ENCODE data around the gene HOXB8.

Gene HOXB8

GRCh38 chr17:48627118-48627597, 12.1 kb upstream of the HOXB8 start:
- Histone ChIP-seq H4K12ac (ENCODE audit: low read depth, low read length) (no peak overlapping the region), H3K79me2 (ENCODE audit: control insufficient read depth, insufficient read depth, low read length, poor library complexity) (no peaks in the 10 kb centered on the region), H3K79me1 (ENCODE audit: low read length) (no peaks in the 10 kb centered on the region), H3K4me3 (ENCODE audit: low read depth, low read length) (no peak overlapping the region), H2BK12ac (ENCODE audit: low read length) (no peak overlapping the region), H3K4ac (ENCODE audit: low read depth, low read length) (no peak overlapping the region), H4K8ac (ENCODE audit: low read depth, low read length) (no peak overlapping the region), H4K91ac (ENCODE audit: low read depth, low read length) (no peak overlapping the region), H3K27me3 (ENCODE audit: insufficient read depth, low read length) (peaks cover 95% of the 10 kb centered on the region), H3K36me3 (ENCODE audit: control insufficient read depth in 1 of 2, insufficient read depth in 2 of 2, low read length in 2 of 2) (no peaks in the 10 kb centered on the region), H3K9ac (ENCODE audit: low read length) (no peak overlapping the region), H3K23ac (ENCODE audit: low read length) (no peak overlapping the region), H3K14ac (ENCODE audit: low read length) (no peak overlapping the region), H3K27ac (ENCODE audit: low read depth, low read length) (no peak overlapping the region), H2AK5ac (ENCODE audit: low read length) (no peak overlapping the region), H2BK5ac (ENCODE audit: low read depth, low read length, poor library complexity) (no peak overlapping the region), H3K4me2 (ENCODE audit: low read length) (no peak overlapping the region), H3K4me1 (ENCODE audit: control insufficient read depth in 1 of 2, insufficient read depth in 2 of 2, low read length in 2 of 2) (peaks cover 8 to 16% of the 10 kb centered on the region in 2 experiments), H2BK120ac (ENCODE audit: insufficient read depth, low read length, poor library complexity) (no peak overlapping the region), H3K18ac (ENCODE audit: low read length) (no peak overlapping the region), H2AFZ (ENCODE audit: insufficient read depth, low read length, poor library complexity) (no peak overlapping the region), H3K9me3 (ENCODE audit: insufficient read depth, low read depth, low read length) (peaks cover 7% of the 10 kb centered on the region)
- WGBS (ENCODE audit: extremely low coverage, insufficient coverage, insufficient read length), result no CpG with 5 or more reads among the region's 5 CpGs
- DNase-seq, result no peak

DNA sequence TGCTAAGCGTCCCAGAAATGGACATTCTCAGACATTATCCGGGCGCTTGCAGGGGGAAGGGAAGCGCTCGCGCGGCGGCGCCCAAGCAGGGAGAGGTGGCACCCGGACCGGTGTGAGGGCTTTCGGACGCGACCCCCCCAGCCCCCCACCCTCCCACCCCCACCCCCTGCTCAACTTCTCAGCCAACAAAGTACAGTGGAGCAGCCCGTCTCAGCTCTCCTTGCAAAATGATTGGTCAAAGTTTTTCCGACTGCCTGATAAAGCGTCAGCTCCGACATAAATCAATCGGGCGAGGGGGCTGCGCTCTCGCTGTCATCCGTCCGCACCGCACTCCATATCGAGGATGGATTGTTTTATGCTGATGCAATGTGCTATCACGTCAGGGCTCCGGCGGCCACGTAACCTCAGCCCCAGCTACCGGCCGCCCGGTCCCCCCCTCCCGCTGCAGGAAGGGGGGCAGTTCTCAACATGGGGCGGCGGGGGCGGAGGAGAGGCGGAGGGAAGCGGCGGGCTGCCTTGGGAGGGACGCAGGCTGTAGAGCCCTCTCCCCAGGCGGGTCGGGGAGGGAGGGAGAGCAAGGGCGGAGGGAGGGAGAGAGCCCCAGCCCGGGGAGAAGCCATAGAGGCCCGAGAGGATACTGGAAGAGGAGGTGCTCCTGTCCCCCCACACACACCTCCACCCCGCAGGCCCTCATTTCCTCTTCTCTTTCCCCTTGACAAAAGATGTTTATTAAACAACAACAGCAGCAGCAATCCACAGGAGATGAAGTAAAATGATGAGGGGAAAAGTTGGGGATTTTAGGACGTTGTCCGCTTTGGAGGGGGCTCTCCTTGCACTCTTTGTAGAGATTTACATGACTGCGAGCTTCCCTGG, 11.4 kb upstream of the HOXB8 start, which contains the start of gene HOXB9:
TSS of gene HOXB9 (minus strand) at position 114 of the 873 bp plus-strand sequence. CDS start at position 25, 89 bp downstream.
- Histone ChIP-seq H4K12ac (ENCODE audit: low read depth, low read length) (no peak within 1 kb of the TSS), H4K91ac (ENCODE audit: low read depth, low read length) (no peak within 1 kb of the TSS), H3K18ac (ENCODE audit: low read length) (no peak within 1 kb of the TSS), H2AFZ (ENCODE audit: insufficient read depth, low read length, poor library complexity) (peak within 1 kb of the TSS; percentile 69), H3K4me2 (ENCODE audit: low read length) (peak within 1 kb of the TSS; percentile 83), H3K79me1 (ENCODE audit: low read length) (no peaks in the 10 kb centered on the region), H2AK5ac (ENCODE audit: low read length) (no peak within 1 kb of the TSS), H3K9ac (ENCODE audit: low read length) (no peak within 1 kb of the TSS), H3K9me3 (ENCODE audit: insufficient read depth, low read depth, low read length) (peaks cover 9% of the 10 kb centered on the region), H3K23ac (ENCODE audit: low read length) (no peak within 1 kb of the TSS), H2BK120ac (ENCODE audit: insufficient read depth, low read length, poor library complexity) (no peak within 1 kb of the TSS), H3K79me2 (ENCODE audit: control insufficient read depth, insufficient read depth, low read length, poor library complexity) (no peaks in the 10 kb centered on the region), H3K36me3 (ENCODE audit: control insufficient read depth in 1 of 2, insufficient read depth in 2 of 2, low read length in 2 of 2) (no peaks in the 10 kb centered on the region), H2BK12ac (ENCODE audit: low read length) (no peak within 1 kb of the TSS), H4K8ac (ENCODE audit: low read depth, low read length) (no peak within 1 kb of the TSS), H2BK5ac (ENCODE audit: low read depth, low read length, poor library complexity) (no peak within 1 kb of the TSS), H3K27me3 (ENCODE audit: insufficient read depth, low read length) (peaks cover 95% of the 10 kb centered on the region), H3K4me3 (ENCODE audit: low read depth, low read length) (peak within 1 kb of the TSS; percentile 21), H3K4ac (ENCODE audit: low read depth, low read length) (no peak within 1 kb of the TSS), H3K4me1 (ENCODE audit: control insufficient read depth in 1 of 2, insufficient read depth in 2 of 2, low read length in 2 of 2) (peaks cover 8 to 17% of the 10 kb centered on the region in 2 experiments), H3K14ac (ENCODE audit: low read length) (no peak within 1 kb of the TSS), H3K27ac (ENCODE audit: low read depth, low read length) (no peak within 1 kb of the TSS)
- no CpG with 5 or more reads among the region's 50 CpGs for WGBS (ENCODE audit: extremely low coverage, insufficient coverage, insufficient read length)
- no peak for DNase-seq

DNA sequence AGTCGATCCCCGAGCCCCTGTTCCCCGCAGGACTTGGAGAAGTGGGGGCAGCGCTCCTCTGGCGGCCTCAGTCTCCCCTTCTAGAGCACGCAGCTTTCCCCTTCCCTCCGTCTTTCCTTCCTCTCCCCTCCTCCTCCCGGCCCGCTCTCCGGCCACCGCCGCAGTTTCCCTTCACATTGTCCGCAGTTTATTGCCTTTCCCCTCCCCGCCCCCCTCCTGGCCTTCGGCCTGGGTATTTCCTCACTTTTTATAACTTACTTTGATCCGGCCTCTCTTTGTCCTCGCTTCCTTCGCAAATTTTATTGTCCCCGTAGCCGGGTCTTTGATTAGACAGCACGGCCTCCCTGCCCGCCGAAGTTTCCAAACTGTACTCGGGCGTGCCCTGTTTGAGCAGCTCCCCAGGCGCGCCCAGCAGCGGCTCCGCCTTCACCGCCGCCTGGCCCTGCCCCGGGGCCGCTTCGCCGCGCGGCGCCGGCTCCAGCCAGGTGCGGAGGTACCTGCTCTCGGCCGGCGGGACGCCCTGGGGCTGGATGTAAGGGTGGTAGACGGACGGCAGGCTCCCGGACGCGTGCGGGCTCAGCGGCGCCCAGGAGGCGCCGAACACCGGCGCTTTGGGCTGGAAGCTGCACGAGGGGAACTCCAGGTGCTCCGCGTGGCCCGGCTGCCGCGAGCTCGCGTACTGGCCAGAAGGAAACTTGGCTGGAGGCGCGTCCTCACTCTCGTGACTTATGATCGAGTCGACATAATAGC, 10.6 kb upstream of the HOXB8 start:
- H3K36me3 ChIP-seq (ENCODE audit: control insufficient read depth in 1 of 2, insufficient read depth in 2 of 2, low read length in 2 of 2), result no peaks in the 10 kb centered on the region
- WGBS (ENCODE audit: extremely low coverage, insufficient coverage, insufficient read length), result no CpG with 5 or more reads among the region's 69 CpGs

More for the DNA sequence above, 10.6 kb upstream of the HOXB8 start:
- Histone ChIP-seq H2AFZ (ENCODE audit: insufficient read depth, low read length, poor library complexity) (peak overlapping the region; percentile 69), H3K79me1 (ENCODE audit: low read length) (no peaks in the 10 kb centered on the region), H4K91ac (ENCODE audit: low read depth, low read length) (no peak overlapping the region), H3K23ac (ENCODE audit: low read length) (no peak overlapping the region), H3K9ac (ENCODE audit: low read length) (no peak overlapping the region), H2BK5ac (ENCODE audit: low read depth, low read length, poor library complexity) (no peak overlapping the region), H2BK12ac (ENCODE audit: low read length) (no peak overlapping the region), H3K4me1 (ENCODE audit: control insufficient read depth in 1 of 2, insufficient read depth in 2 of 2, low read length in 2 of 2) (peaks cover 8 to 18% of the 10 kb centered on the region in 2 experiments), H3K4me3 (ENCODE audit: low read depth, low read length) (peak overlapping the region; percentile 21), H4K12ac (ENCODE audit: low read depth, low read length) (no peak overlapping the region), H2AK5ac (ENCODE audit: low read length) (no peak overlapping the region), H3K4ac (ENCODE audit: low read depth, low read length) (no peak overlapping the region), H4K8ac (ENCODE audit: low read depth, low read length) (no peak overlapping the region), H3K18ac (ENCODE audit: low read length) (no peak overlapping the region), H2BK120ac (ENCODE audit: insufficient read depth, low read length, poor library complexity) (no peak overlapping the region), H3K79me2 (ENCODE audit: control insufficient read depth, insufficient read depth, low read length, poor library complexity) (no peaks in the 10 kb centered on the region), H3K9me3 (ENCODE audit: insufficient read depth, low read depth, low read length) (peaks cover 9% of the 10 kb centered on the region), H3K27ac (ENCODE audit: low read depth, low read length) (no peak overlapping the region), H3K4me2 (ENCODE audit: low read length) (peak overlapping the region; percentile 83), H3K27me3 (ENCODE audit: insufficient read depth, low read length) (peaks cover 95% of the 10 kb centered on the region), H3K14ac (ENCODE audit: low read length) (no peak overlapping the region)
- DNase-seq, result peak; percentile 63 to 76

Data from trophoblast cell (in vitro differentiated cells and primary cell).